HG03575 (cell line): ENCODE data around the gene RALA.
"Not testable (repeated sequence)": the region's sequence is repeated elsewhere in the genome, so short reads cannot be mapped to it uniquely, and the experiment has no call there.

Experiments used
- ATAC-seq: cut with Tn5 transposase; IDR thresholded peaks from one replicate; pipeline ENCODE4 v1.9.1; 2021; ENCODE audit not compliant: unreplicated experiment, insufficient number of reproducible peaks, low FRiP score; ENCODE audit errors: extremely low read depth

Gene RALA

GRCh38 chr7:39749177-39749576 is 125.8 kb downstream of the RALA start:
- ATAC-seq, result no peak

GRCh38 chr7:39749717-39750116 is 126.3 kb downstream of the RALA start:
- ATAC-seq, result no peak

GRCh38 chr7:39750253-39751077 is 127.1 kb downstream of the RALA start:
- ATAC-seq, result no peak

GRCh38 chr7:39753237-39753636 is 129.9 kb downstream of the RALA start:
- not testable (repeated sequence) for ATAC-seq

GRCh38 chr7:39753823-39754325 is 130.5 kb downstream of the RALA start:
- ATAC-seq, result no peak

GRCh38 chr7:39754326-39755120 is 131.2 kb downstream of the RALA start:
- no peak for ATAC-seq

- no peak for ATAC-seq
Measured at GRCh38 chr7:39757604-39758003, 134.2 kb downstream of the RALA start.
